GM18511 (cell line): ENCODE results near the gene FCN1.
"Not testable (repeated sequence)": the region's sequence is repeated elsewhere in the genome, so short reads cannot be mapped to it uniquely, and the experiment has no call there.

Source experiments
- ATAC-seq: cut with Tn5 transposase; IDR thresholded peaks from one replicate; pipeline ENCODE4 v1.9.1; 2021; ENCODE audit warnings: mild to moderate bottlenecking, moderate library complexity; ENCODE audit not compliant: unreplicated experiment

The FCN1 gene

DNA sequence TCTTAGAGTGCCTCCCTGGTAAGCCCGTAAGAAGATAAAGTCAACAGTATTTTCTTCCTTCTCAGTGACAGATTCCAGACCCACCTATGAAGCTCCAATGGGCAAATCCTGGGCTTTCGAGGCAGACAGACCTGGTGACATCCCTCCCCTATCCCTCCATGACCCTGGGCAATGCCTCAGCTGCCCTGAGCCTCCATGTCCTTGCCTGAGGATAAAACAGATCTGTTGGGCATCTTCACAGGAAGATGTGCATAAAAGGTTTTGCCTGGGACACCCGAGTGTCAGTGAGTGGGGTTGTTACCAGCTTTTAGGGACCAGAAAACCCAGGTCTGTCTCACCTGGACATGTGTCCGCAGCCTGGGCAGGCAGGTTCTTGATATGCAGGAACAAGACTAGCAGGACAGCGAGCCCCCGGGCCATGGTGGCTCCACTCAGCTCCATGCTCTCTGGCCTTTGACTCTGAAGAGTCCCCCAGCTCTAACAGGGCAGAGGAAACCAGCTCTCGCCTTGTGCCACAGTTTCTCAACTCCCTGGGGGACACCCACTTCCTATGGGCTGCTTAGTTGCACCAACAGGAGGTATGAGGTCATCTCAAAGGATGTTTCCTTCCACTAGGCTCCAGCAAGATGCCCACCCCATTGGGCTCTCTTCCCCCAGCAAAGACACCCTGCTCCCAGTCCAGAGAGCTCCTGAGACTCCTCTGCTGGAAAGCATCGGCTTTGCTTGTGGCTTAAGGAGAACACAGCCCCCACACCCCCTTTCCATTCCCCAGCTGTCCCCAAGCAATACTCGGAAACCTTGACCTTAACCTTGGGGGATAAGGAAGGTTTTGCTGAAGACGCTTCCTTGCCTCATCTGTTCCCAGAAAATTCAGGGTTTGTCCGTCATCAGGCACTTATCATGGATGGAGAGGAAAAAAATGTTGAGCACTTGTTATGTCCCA lies at the start of gene FCN1:
Gene FCN1, minus strand, starts transcription at position 482 of the 943 bp plus-strand sequence. Its CDS starts 41 bp downstream, at position 441.
- ATAC-seq, result no peak

DNA sequence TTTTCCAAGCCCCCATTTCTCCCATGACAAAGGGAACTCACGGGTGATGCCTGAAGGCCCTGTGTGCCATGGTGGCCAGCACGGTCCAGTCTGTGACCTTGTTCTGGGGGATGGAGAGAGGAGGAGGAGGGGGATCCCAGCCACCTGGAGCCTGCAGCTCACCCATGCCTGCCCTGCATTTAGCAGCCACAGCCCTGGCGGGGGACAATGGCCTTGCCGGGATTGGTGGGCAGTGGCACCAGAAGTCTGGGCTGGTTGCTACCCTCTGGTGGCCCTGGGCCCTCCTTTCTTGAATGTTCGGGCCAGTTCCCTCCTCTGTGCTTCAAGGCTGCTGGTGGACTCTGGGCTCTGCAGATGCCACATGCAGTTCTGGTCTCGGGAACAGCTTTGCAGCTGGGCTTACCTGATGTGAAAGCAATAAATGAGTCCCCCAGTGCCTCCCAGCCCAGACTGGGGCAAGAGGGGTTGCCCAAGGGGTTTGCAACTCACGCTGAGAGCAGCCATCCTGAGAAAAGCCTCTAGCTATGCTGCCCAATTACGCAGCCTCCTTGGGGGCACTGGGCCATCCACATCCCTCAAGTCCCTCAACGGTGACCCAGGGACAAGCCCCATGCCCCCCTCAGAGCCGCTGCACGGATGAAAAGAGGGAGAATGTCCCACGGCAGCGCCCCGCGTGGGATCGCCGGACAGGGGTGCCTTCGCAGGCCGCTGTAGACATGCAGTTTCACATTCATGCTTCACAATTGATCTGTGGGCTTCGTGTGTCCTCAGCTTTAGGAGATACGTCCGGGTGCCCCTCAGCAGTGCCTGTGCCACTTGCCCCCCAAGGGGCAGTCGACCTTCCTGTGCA lies 49.2 kb upstream of the FCN1 start:
- ATAC-seq, result no peak

DNA sequence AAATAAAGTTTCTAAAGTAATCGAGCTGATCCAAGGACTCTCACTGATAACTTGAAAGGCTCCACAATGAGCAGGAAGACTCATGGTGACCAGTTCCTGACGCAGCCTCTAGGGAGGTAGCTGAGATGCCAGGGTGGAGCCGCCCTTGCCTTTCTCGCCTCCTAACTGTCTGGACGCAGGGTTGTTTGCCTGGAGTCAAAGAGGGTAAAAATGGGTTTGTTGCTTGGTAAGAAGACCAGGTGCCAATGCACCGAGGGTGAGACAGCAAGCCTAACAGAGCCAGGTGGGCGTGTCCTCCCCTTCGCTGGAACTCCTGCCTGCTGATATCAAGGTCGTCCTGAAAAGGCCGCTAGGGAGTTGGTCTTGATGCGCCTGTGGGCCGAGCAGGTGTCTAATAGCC lies 48.6 kb upstream of the FCN1 start:
- no peak for ATAC-seq

DNA sequence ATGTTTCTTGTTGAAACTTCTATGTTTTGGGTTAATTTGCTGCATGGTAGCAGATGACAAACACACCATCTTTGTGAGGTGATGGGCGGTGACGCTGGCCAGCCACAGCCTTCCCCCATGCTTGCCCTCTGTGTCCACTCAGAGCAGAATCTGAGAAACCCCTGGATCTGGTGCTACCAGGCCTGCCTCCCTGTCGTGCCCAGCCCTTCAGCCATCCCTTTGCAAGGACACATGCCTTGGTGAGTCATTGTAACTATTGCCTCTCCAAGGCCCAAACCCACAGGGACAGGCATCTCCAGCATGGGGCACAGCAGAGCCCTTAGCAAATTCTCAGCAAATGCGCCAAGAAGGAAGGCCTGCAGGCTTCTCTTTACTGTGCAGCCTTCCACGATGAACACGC lies 48.1 kb upstream of the FCN1 start:
- ATAC-seq, result no peak

DNA sequence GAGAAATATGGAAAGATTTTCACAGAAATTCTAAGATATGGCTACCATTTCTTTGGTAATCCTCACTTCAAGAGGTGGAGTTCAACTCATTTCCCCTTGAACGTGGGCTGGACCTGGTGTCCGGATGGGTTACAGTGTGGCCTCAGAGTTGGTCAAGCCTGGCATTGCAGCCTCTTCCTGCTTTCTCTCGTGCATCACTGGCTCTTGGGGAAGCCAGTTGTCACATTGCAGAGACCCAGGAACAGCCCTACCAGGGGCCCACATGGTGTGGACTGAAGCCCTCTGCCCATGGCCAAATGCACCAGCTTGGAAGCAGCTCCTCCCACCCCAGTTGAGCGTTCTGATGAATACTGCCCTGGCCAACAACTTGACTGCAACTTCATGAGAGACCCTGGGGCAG lies 47.7 kb upstream of the FCN1 start:
- no peak for ATAC-seq

DNA sequence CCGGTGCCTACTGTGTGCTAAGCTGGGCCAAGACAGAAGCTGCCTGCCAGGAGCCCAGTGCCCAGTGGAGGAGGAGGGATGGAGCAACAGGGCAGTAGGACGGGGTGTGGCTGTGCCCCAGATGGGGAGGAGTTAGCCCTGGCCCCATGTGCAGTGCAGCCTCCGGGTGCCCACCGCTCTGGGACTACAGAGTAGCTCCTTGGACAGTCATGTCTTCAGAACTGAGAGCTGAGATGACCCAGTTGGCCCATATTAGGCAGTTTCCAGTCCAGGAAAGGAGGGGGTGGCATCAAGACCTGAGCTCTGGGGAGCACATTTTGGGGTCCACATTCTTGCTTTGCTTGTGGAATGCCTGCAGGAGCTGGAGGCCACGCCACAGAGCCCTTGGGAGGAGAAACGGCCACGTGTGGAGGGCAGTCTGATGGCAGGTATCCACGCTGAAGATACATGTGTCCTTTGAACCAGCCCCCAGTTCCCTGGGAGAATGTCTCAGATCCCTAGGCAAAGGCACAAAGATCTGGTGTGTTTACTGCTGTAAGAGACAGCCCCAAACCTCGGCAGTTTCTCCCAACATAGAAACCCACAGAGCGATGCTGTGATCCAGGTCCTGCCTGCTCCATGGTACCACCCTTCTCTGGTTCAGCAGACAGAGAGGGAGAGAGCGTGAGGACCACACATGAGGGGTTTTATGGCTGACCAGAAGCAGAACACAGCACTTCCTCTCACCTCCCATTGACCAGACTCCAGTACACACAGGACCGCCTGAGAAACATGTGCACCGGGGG lies 46.8 kb upstream of the FCN1 start:
- no peak for ATAC-seq

DNA sequence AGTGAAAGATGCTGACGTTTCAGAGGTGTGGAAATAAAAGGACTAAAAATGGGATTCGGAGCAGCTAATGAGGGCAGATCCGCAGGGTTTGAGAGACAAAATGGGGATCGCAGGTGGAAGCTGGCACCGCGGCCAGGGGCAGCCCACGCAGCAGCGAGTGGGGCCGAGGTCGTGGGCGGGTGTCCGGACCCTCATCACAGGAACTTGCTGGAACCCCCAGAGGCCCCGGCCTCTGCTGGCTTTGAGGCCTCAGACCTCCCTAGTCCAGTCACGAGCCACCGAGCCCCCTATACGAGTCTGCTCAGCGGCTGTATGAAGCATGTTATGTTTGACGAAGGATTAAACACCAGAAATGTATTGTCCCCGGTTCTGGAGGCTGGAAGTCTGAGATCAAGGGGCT lies 45.8 kb upstream of the FCN1 start:
- ATAC-seq, result no peak

DNA sequence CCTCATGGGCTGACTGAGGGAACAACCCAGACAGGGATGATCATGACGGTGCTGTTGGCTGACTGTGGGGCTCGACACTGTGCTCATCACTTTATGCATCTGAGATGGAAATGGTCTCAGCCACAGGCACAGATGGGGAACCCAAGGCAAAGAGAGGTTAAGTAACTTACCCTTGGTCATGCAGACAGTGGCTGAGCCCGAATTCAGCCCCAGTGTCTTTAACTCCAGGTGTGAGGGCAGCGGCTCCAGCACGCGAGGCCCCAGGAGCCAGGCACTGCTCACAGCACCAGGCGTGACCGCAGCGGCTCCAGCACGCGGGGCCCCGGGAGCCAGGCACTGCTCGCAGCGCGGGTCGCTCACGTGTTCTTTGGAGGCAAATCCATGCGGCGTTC lies 45.3 kb upstream of the FCN1 start:
- no peak for ATAC-seq

DNA sequence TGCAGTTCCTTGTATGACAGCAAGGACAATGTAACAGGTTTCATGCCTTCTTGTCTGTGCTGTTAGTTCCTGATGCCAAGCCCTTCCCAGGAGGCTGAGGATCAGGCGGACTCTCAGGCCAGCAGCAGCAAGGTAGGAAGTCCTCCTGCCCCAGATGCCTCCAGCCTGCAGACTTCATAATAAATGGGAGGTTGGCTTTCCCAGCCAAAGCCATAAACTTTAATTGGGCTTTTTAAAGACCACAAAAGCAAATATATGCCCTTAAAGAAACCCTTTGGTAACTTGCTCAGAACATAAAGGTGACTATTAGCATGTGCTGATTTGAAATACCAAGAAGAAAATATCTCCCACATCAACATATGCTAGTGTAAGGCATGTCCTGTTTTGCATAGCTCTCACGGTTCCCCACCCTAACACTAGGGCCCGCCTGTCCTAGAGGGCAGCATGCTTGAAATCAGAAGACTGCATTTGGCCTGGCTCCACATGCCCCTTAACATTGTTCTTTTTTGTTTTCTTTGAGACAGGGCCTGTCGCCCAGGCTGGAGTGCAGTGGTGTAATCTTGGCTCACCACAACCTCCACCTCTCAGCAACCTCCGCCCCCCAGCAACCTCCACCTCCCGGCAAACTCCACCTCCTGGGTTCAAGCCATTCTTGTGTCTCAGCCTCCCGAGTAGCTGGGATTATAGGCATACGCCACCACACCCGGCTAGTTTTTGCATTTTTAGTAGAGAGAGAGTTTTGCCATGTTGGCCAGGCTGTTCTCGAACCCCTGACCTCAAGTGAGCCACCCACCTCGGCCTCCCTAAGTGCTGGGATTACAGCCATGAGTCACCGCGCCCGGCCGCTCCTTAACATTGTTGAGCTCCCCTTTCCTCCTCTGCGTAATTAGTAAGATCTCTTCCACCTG lies 44.6 kb upstream of the FCN1 start:
- ATAC-seq, result no peak

DNA sequence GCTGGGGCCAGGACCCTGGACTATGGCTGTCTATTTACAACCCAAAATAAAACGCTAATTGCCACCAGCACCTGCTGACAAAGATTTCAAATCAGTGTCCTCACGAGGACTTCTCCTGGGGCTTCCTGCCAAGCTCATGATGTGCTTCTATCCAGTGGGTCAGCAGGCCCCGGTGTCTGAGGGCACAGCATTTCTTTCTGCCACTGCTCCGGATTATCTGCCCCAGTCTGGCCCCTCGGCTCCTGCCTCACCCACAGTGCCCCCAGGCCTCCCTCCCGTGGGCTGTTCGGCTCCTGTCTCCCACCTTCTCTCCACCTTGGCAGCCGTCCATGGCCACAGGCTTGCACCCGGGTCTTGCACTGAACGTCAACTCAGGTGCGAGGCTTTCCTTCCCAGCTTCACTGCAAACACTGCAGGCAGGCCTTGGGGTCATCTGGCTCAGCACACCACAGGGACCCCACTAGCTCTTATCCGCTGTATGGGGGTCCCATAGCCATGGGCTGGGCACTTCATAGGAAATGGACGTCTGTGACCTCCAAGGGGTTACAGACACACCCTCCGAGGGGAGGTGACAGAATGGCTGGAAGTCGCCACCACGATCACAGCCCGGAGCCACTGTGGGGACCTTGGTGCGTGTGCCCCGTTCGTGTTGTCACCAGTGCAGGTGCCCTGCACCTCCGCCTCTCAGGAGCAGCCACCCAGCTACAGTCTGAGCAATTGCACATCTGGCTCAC lies 43.8 kb upstream of the FCN1 start:
- ATAC-seq, result no peak

DNA sequence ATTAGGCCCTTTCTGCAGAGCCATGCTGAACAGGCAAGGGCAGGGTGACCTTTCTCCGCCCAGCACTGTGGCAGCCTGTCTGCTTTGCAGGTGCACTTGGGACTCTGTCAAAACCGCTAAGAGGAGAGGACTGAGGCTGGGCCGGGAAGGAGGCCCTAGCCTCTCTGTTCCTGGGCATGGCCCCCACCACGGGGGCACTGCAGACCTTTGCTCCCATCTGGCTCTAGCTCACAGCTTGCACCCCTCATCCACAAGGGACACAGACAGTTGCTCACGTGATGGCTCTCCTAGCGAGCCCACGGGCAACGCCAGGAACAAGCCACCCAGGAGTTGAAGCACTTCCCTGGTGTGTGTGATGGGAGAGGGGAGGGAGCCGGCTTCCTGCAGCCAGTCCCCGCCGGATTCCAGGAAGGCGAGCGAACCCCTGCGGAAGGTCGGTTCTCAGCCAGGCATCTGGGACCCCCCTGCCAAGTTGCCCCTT lies 43.0 kb upstream of the FCN1 start:
- no peak for ATAC-seq

DNA sequence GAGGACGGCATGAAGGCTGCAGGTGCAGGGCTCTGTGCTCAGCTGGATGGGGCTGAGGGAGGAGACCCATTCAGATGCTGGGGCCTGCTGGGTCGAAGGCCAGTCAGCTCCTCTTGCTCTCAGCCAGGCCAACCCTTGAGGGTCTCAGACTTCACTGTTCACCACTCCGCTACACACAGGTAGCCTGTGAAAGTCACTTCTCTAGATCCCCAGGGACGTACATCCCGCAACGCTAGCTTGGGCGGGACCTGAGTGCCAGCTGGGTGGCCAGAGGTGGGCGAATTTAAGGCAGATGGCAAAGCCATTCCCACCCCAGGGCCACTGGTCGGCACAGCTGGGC lies 42.2 kb upstream of the FCN1 start:
- ATAC-seq, result no peak

DNA sequence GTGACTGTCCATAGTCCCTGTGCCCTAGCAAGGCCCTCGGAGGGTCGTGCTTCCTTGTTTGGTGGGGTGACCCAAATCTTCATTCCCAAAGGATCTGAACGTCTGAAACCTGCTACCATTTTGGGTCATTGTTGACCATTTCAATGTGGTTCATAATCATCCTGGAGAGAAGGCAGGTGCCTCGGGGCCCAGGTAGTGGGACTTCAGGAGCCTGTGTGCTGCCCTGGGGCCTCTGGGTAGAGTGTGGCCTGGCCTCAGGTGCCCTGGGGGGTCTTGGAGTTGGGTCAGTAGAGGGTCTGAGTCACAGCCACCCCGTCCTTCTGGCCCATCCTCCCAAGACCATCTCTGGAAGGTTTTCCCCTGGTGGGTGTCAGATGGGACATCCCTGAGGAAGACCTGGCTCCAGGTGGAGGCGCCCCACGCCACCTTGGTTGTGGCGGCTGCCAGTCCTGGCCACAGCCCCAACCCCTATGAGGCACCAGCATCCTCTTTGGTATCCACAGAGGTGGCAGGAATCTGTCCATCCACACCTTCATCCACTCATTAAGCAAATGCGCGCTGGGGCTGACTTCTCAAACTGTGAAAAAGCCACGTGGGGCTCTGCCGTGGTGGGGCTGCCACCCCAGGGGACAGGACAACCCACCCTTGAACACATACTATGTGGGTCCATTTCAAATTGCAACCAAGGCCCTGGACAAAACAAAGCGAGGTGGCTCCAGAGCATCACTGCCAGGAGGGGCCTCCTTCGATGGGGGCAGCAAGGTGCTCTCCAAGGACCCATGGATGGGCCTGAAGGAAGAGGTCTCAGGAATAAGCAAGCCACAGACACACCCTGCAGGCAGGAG lies 41.6 kb upstream of the FCN1 start:
- ATAC-seq, result no peak

DNA sequence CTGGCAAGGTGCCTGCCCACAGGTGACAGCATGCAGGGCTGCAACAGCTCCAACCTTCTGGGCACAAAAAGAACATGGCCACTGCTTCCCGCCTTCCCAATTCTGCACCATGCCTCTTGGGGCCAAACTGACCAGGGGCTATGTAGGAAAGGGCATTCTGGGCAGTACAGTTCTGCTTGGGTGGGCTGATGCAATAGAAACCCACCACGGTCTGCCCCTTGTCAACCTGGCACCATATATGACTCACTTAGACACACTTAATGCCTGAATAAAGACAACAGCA lies 40.2 kb upstream of the FCN1 start:
- ATAC-seq, result no peak

DNA sequence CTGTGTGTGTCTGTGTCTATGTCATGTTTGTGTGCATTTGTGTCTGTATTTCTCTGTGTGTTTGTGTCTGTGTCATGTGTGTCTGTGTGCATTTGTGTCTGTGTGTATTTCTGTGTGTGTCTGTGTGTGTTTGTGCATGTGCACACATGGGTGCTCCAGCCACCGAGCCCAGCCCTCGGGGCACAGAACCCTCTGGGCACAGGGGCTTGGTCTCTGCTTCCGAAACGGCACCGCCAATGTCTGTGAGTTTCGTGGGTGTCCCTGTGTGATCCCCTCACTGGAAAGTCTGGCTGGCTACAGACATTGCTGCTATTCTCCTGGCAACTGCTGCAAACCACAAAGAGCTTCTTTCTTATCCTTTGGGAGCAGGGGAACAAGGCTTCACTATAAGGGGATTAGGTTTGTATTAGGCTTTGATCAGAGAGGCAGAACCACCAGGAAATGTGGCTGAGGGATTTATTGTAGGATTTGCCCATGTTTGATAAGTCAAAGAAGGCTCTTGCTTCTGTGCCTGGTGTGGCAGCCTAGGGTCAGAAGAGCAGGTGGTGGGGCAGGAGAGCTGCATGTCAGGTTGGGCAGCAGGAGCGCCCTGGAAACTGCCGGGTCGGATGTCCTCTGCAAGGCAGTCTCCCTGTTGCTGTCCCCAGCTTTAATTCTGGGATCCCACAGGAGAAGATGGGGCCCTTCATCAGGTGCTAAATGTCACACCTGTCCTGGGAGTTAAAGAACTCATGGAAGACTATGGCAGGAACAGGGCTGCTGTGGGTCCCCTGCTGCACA lies 39.6 kb upstream of the FCN1 start:
- ATAC-seq, result no peak

DNA sequence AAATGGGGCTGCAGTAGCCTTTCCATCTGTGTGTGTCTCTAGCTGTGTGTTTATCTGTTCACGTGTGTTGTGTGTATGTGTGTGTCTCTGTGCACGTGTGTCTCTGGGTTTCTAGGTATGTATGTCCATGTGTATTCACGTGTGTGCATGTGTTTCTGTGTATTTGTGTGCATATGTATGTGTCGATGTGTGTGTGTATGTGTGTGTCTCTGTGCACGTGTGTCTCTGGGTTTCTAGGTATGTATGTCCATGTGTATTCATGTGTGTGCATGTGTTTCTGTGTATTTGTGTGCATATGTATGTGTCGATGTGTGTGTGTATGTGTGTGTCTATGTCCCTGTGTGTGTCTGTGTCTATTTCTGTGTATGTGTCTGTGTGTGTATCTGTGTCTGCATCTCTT lies 38.7 kb upstream of the FCN1 start:
- not testable (repeated sequence) for ATAC-seq

DNA sequence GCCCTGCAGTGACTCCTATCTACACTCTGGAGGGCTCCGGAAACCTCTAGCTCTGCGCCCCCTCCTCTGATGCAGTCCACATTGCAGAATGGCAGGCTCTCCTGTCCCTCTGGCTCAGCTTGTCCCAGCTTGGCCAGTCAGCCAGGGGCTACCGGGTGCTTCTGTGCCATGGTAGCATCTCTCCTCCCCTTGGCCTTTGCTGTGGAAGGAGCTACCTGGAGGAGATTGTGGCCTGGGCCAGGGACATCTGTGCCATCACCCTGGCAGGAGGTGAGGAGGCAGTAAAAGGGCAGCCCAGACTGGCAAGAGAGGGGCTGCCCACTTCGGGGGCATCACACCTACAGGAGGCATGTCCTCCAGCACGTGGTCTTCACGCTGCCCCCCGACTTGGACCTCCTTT lies 38.1 kb upstream of the FCN1 start:
- no peak for ATAC-seq

DNA sequence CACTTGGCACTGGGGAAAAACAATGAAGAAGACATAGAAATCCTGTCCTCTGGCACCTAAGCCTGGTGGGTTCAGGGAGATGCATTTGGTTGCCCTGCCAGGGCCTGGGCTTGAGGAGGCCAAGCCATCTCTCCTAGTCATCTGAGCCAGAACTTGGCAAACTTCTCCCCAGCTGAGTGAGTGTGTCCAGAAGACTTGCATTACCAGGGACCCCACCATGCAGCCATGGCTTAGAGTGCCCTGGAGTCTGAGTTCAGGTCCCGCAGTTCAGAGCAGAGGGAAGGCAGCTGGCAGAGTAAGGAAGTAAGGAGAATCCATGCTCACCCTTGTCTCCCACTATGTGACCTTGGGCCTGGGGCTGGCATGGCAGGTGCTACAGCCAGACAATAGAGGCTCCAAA lies 37.4 kb upstream of the FCN1 start:
- no peak for ATAC-seq
